Fibroblast of lung (primary cell): ENCODE measurements around the gene PAX3. TPM values are rescaled to one million over a fixed set of nuclear protein-coding genes. Genes with fewer than 3 reads are reported as not detected.

Source experiments
- DNase-seq, 2 donors: peaks; one replicate each; pipeline versions ENCODE4 v3.0.0 to v3.0.0-alpha.2; 2010; ENCODE audit warnings: low read depth in 2 of 2
- H2AFZ ChIP-seq: 2 replicates; pipeline ENCODE4 v1.5.1; 2012; ENCODE audit warnings: low read length, control low read depth, inconsistent platforms
- H3K27ac ChIP-seq: 2 replicates; pipeline ENCODE4 v1.5.1; 2011; ENCODE audit warnings: low read length, control low read depth; ENCODE audit not compliant: insufficient read depth
- H3K27me3 ChIP-seq: 2 replicates; pipeline ENCODE4 v1.5.1; 2011; ENCODE audit warnings: mild to moderate bottlenecking, low read length; ENCODE audit not compliant: control insufficient read depth, insufficient read depth
- H3K36me3 ChIP-seq: 2 replicates; pipeline ENCODE4 v1.5.1; 2011; ENCODE audit warnings: low read length; ENCODE audit not compliant: control insufficient read depth, insufficient read depth
- H3K4me1 ChIP-seq: 2 replicates; pipeline ENCODE4 v1.5.1; 2011; ENCODE audit warnings: low read length; ENCODE audit not compliant: control insufficient read depth, insufficient read depth; ENCODE audit errors: extremely low read depth
- H3K4me2 ChIP-seq: 2 replicates; pipeline ENCODE4 v1.5.1; 2011; ENCODE audit warnings: low read length, control low read depth; ENCODE audit not compliant: insufficient read depth; ENCODE audit errors: extremely low read depth
- H3K4me3 ChIP-seq, 4 experiments: fragments of 200-600 bp in 1 of 4; sonication (generic) in 1 of 4; replicated peaks in 1 of 4; 2 replicates each; pipeline ENCODE4 v1.5.1; 2011 to 2016; ENCODE audit warnings: low read length in 4 of 4, low read depth in 3 of 4, mild to moderate bottlenecking in 3 of 4, control low read depth in 2 of 4, inconsistent platforms in 1 of 4, mixed read lengths in 1 of 4; ENCODE audit not compliant: insufficient read depth in 1 of 4; ENCODE audit errors: control extremely low read depth in 1 of 4
- H3K79me2 ChIP-seq: 2 replicates; pipeline ENCODE4 v1.5.1; 2012; ENCODE audit warnings: mild to moderate bottlenecking, low read length, inconsistent platforms; ENCODE audit not compliant: control insufficient read depth, insufficient read depth
- H3K9ac ChIP-seq: 2 replicates; pipeline ENCODE4 v1.5.1; 2011; ENCODE audit warnings: mild to moderate bottlenecking, low read length, control low read depth; ENCODE audit not compliant: insufficient read depth
- H3K9me3 ChIP-seq: 2 replicates; pipeline ENCODE4 v1.5.1; 2012; ENCODE audit warnings: low read depth, low read length; ENCODE audit not compliant: control insufficient read depth, insufficient read depth
- H4K20me1 ChIP-seq: 2 replicates; pipeline ENCODE4 v1.5.1; 2011; ENCODE audit warnings: low read length; ENCODE audit not compliant: control insufficient read depth, insufficient read depth; ENCODE audit errors: extremely low read depth
- CTCF ChIP-seq, 2 donors: IDR thresholded peaks in 1 of 2; conservative IDR thresholded peaks in 1 of 2; 1 replicate in 1 of 2; 2 replicates in 1 of 2; pipeline ENCODE4 v1.5.1; 2011 to 2012; ENCODE audit warnings: low read length in 2 of 2, control low read depth in 1 of 2, inconsistent platforms in 1 of 2, low read depth in 1 of 2, mild to moderate bottlenecking in 1 of 2
- EZH2 ChIP-seq: IDR thresholded peaks from 2 replicates; pipeline ENCODE4 v1.5.1; 2012; ENCODE audit warnings: low read length, control low read depth, mild to moderate bottlenecking; ENCODE audit errors: missing control alignments
- polyA plus RNA-seq, 2 donors: library from polyadenylated mRNA; depleted of rRNA in 1 of 2; stranded (reverse) in 1 of 2; unstranded in 1 of 2; fragments of >200 nt; gene quantifications; 2 replicates each; pipeline ENCODE4 v1.2.1, GENCODE V29; 2011 to 2012; ENCODE audit warnings: missing spikeins in 1 of 2
- total RNA-seq: library from RNA; depleted of rRNA; stranded (reverse); fragments of >200 nt; gene quantifications from 2 replicates; pipeline ENCODE4 v1.2.1, GENCODE V29; 2014

Gene PAX3
- total and polyA plus RNA-seq, 2 donors (not counting 1 experiment from before 2014, with no cell fraction given) = not detected

GRCh38 chr2:222238072-222238471 lies 60.7 kb downstream of the PAX3 start:
- Histone ChIP-seq H3K4me2 (no peak overlapping the region), H4K20me1 (no peaks in the 10 kb centered on the region), H3K4me1 (no peaks in the 10 kb centered on the region), H3K27ac (no peak overlapping the region), H3K9me3 (no peaks in the 10 kb centered on the region), H3K27me3 (no peaks in the 10 kb centered on the region), H3K9ac (no peak overlapping the region), H2AFZ (no peak overlapping the region), H3K4me3 (no peak overlapping the region), H3K36me3 (no peaks in the 10 kb centered on the region), H3K79me2 (no peaks in the 10 kb centered on the region)
- TF ChIP-seq CTCF (conservative IDR thresholded peaks at IDR 0.05 in 1 of 2, IDR thresholded peaks at IDR 0.05 in 1 of 2; ENCODE audit: low read depth in 1 of 2, low read length in 2 of 2) = no peak
- no peak for TF ChIP-seq EZH2
- no peak for DNase-seq

GRCh38 chr2:222232839-222233238 lies 66.0 kb downstream of the PAX3 start:
- H3K27ac ChIP-seq = no peak overlapping the region
- no peaks in the 10 kb centered on the region for H3K4me1 ChIP-seq
- H3K4me3 ChIP-seq = no peak overlapping the region
- H2AFZ ChIP-seq = no peak overlapping the region
- H3K4me2 ChIP-seq = no peak overlapping the region
- H3K27me3 ChIP-seq = no peaks in the 10 kb centered on the region
- H3K9me3 ChIP-seq = no peaks in the 10 kb centered on the region
- no peaks in the 10 kb centered on the region for H3K36me3 ChIP-seq
- H3K79me2 ChIP-seq = no peaks in the 10 kb centered on the region
- no peak overlapping the region for H3K9ac ChIP-seq
- DNase-seq = no peak
- TF ChIP-seq EZH2 (no peak), CTCF (conservative IDR thresholded peaks at IDR 0.05 in 1 of 2, IDR thresholded peaks at IDR 0.05 in 1 of 2; ENCODE audit: low read depth in 1 of 2, low read length in 2 of 2) (no peak)
- no peaks in the 10 kb centered on the region for H4K20me1 ChIP-seq

- Histone ChIP-seq H4K20me1 (no peaks in the 10 kb centered on the region), H3K4me1 (no peaks in the 10 kb centered on the region), H3K9me3 (no peaks in the 10 kb centered on the region), H3K36me3 (no peaks in the 10 kb centered on the region), H3K27ac (no peak overlapping the region), H3K9ac (no peak overlapping the region), H3K79me2 (no peaks in the 10 kb centered on the region), H2AFZ (no peak overlapping the region), H3K27me3 (no peaks in the 10 kb centered on the region), H3K4me2 (no peak overlapping the region), H3K4me3 (no peak overlapping the region)
- TF ChIP-seq EZH2 = no peak
- no peak for TF ChIP-seq CTCF (conservative IDR thresholded peaks at IDR 0.05 in 1 of 2, IDR thresholded peaks at IDR 0.05 in 1 of 2; ENCODE audit: low read depth in 1 of 2, low read length in 2 of 2)
- no peak for DNase-seq
Measured at GRCh38 chr2:222232372-222232771, 66.4 kb downstream of the PAX3 start.
